ENCODE measurements around the gene UGT8. TPM values are rescaled to one million over a fixed set of nuclear protein-coding genes. Genes with fewer than 3 reads are reported as not detected.
"Not testable (repeated sequence)": the region's sequence is repeated elsewhere in the genome, so short reads cannot be mapped to it uniquely, and the experiment has no call there.

Gene UGT8
- total RNA-seq, 1 donor from 2014 or later, result not detected

- H3K27me3 ChIP-seq, result no peaks in the 10 kb centered on the region
- H3K4me3 ChIP-seq, result no peak overlapping the region
- no peak for DNase-seq (ENCODE audit: low spot score in 2 of 2)
- H3K27ac ChIP-seq, result no peak overlapping the region
- no peaks in the 10 kb centered on the region for H3K36me3 ChIP-seq
- no peak for TF ChIP-seq CTCF (IDR thresholded peaks at IDR 0.05)
- intact Hi-C loops (cut with DNase I), result no loop called here
- H3K4me1 ChIP-seq, result no peaks in the 10 kb centered on the region
- H3K9me3 ChIP-seq, result no peaks in the 10 kb centered on the region
Observed at GRCh38 chr4:114562176-114562904, 36.3 kb upstream of the UGT8 start.

- TF ChIP-seq CTCF (IDR thresholded peaks at IDR 0.05), result no peak
- no peaks in the 10 kb centered on the region for H3K27me3 ChIP-seq
- no peaks in the 10 kb centered on the region for H3K4me1 ChIP-seq
- intact Hi-C loops (cut with DNase I), result no loop called here
- no peak overlapping the region for H3K27ac ChIP-seq
- no peaks in the 10 kb centered on the region for H3K36me3 ChIP-seq
- H3K9me3 ChIP-seq, result no peaks in the 10 kb centered on the region
- no peak overlapping the region for H3K4me3 ChIP-seq
- DNase-seq (ENCODE audit: low spot score in 2 of 2), result no peak
Observed at GRCh38 chr4:114563536-114564315, 34.9 kb upstream of the UGT8 start.

GRCh38 chr4:114577386-114577785, 21.2 kb upstream of the UGT8 start:
- no peak overlapping the region for H3K27ac ChIP-seq
- H3K9me3 ChIP-seq, result no peaks in the 10 kb centered on the region
- no peak overlapping the region for H3K4me3 ChIP-seq
- H3K4me1 ChIP-seq, result no peaks in the 10 kb centered on the region
- TF ChIP-seq CTCF (IDR thresholded peaks at IDR 0.05), result no peak
- no peaks in the 10 kb centered on the region for H3K27me3 ChIP-seq
- no peaks in the 10 kb centered on the region for H3K36me3 ChIP-seq
- DNase-seq (ENCODE audit: low spot score in 2 of 2), result no peak
- intact Hi-C loops (cut with DNase I), result no loop called here

GRCh38 chr4:114582621-114583020, 16.0 kb upstream of the UGT8 start:
- no peaks in the 10 kb centered on the region for H3K4me1 ChIP-seq
- intact Hi-C loops (cut with DNase I), result no loop called here
- no peak for DNase-seq (ENCODE audit: low spot score in 2 of 2)
- no peaks in the 10 kb centered on the region for H3K9me3 ChIP-seq
- H3K27me3 ChIP-seq, result no peaks in the 10 kb centered on the region
- no peak for TF ChIP-seq CTCF (IDR thresholded peaks at IDR 0.05)
- no peak overlapping the region for H3K27ac ChIP-seq
- no peak overlapping the region for H3K4me3 ChIP-seq
- H3K36me3 ChIP-seq, result no peaks in the 10 kb centered on the region

GRCh38 chr4:114588305-114588704, 10.3 kb upstream of the UGT8 start:
- no peak overlapping the region for H3K4me3 ChIP-seq
- TF ChIP-seq CTCF (IDR thresholded peaks at IDR 0.05), result no peak
- DNase-seq (ENCODE audit: low spot score in 2 of 2), result no peak
- H3K27me3 ChIP-seq, result no peaks in the 10 kb centered on the region
- H3K27ac ChIP-seq, result no peak overlapping the region
- H3K9me3 ChIP-seq, result no peaks in the 10 kb centered on the region
- no peaks in the 10 kb centered on the region for H3K4me1 ChIP-seq
- no peaks in the 10 kb centered on the region for H3K36me3 ChIP-seq
- intact Hi-C loops (cut with DNase I), result no loop called here

- H3K9me3 ChIP-seq; DNase-seq (ENCODE audit: low spot score in 2 of 2); intact Hi-C loops (cut with DNase I); H3K4me3 ChIP-seq; H3K36me3 ChIP-seq; H3K27me3 ChIP-seq; H3K27ac ChIP-seq; H3K4me1 ChIP-seq: not testable (repeated sequence)
Observed at GRCh38 chr4:114590360-114590759, 8.2 kb upstream of the UGT8 start.
